Esophagus squamous epithelium (tissue), 5 donors: ENCODE measurements around the gene PSG1. TPM values are rescaled to one million over a fixed set of nuclear protein-coding genes. Genes with fewer than 3 reads are reported as not detected.

Source experiments
- DNase-seq: peaks from one replicate; lab custom pipeline; 2025; lab: John Stamatoyannopoulos, UW
- H3K27ac ChIP-seq, 4 donors: fragments of 200-600 bp; sonication (generic); one replicate each; pipeline ENCODE4 v1.5.1; 2016 to 2019; ENCODE audit warnings: mild to moderate bottlenecking in 1 of 4
- H3K27me3 ChIP-seq, 4 donors: fragments of 200-600 bp; sonication (generic); 1 replicate in 3 of 4; 2 replicates in 1 of 4; pipeline versions ENCODE4 v1.5.1 to v1.6.0; 2017 to 2021; ENCODE audit warnings: antibody characterized with exemption in 1 of 4
- H3K36me3 ChIP-seq, 3 donors: fragments of 200-600 bp; sonication (generic); one replicate each; pipeline ENCODE4 v1.5.1; 2016 to 2019
- H3K4me1 ChIP-seq, 3 donors: fragments of 200-600 bp; sonication (generic); one replicate each; pipeline ENCODE4 v1.5.1; 2017 to 2019
- H3K4me3 ChIP-seq, 4 donors: fragments of 200-600 bp; sonication (generic); 1 replicate in 3 of 4; 2 replicates in 1 of 4; pipeline ENCODE4 v1.5.1; 2016 to 2019; ENCODE audit warnings: mild to moderate bottlenecking in 2 of 4, moderate library complexity in 1 of 4
- H3K9me3 ChIP-seq, 3 donors: fragments of 200-600 bp; sonication (generic); one replicate each; pipeline ENCODE4 v1.5.1; 2016 to 2019
- POLR2A ChIP-seq, 4 donors: fragments of 450-650 bp; IDR thresholded peaks; one replicate each; pipeline ENCODE4 v1.6.1; 2017; ENCODE audit warnings: antibody characterized with exemption in 4 of 4, mild to moderate bottlenecking in 4 of 4, moderate library complexity in 3 of 4
- intact Hi-C: fragments of 100-400 bp; cut with DNase I; formaldehyde crosslinking; loops from one replicate; pipeline ENCODE4 v1.15.0; 2022
- total RNA-seq, 4 donors: library from RNA; depleted of rRNA; stranded (reverse); fragments of >200 nt; gene quantifications; one replicate each; pipeline ENCODE4 v1.1.0, GENCODE V29; 2016
- TF ChIP-seq, protein P1 (sequence below), 6 experiments: fragments of 450-650 bp in 4 of 6; fragments of 200-600 bp in 2 of 6; sonication (generic) in 2 of 6; IDR thresholded peaks; one replicate each; pipeline ENCODE4 v1.5.1; 2016 to 2019; ENCODE audit warnings: antibody characterized with exemption in 6 of 6, mild to moderate bottlenecking in 4 of 6, moderate library complexity in 4 of 6
- donor health status: DM: yes; HTN: yes; CAD: no.

The PSG1 gene
- total RNA-seq, 4 donors from 2014 or later, result not detected

DNA sequence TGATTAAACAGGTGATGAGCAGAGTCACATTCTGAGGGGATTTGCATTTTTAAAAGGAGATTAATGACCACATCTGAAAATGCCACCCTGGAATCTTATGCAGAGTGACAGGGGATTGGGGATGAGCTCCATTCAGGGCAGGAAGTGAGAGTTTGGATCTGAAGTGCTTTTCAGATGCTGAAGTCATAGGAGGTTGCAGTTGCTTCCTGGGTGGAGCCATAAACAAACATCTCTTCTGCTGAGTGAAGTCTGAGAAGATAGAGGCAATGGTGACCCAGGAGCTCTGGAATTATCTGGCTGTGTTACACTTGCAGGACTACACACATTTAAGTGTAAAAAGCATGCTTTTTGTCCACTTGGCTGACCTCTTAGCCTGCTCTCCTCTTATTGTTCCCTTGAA is 62.6 kb downstream of the PSG1 start:
- Histone ChIP-seq H3K4me1 (no peaks in the 10 kb centered on the region), H3K27ac (no peak overlapping the region), H3K4me3 (no peak overlapping the region), H3K9me3 (no peaks in the 10 kb centered on the region), H3K27me3 (no peaks in the 10 kb centered on the region), H3K36me3 (no peaks in the 10 kb centered on the region)
- no peak for TF ChIP-seq POLR2A (IDR thresholded peaks at IDR 0.05)
- TF ChIP-seq, protein P1, sequence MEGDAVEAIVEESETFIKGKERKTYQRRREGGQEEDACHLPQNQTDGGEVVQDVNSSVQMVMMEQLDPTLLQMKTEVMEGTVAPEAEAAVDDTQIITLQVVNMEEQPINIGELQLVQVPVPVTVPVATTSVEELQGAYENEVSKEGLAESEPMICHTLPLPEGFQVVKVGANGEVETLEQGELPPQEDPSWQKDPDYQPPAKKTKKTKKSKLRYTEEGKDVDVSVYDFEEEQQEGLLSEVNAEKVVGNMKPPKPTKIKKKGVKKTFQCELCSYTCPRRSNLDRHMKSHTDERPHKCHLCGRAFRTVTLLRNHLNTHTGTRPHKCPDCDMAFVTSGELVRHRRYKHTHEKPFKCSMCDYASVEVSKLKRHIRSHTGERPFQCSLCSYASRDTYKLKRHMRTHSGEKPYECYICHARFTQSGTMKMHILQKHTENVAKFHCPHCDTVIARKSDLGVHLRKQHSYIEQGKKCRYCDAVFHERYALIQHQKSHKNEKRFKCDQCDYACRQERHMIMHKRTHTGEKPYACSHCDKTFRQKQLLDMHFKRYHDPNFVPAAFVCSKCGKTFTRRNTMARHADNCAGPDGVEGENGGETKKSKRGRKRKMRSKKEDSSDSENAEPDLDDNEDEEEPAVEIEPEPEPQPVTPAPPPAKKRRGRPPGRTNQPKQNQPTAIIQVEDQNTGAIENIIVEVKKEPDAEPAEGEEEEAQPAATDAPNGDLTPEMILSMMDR (IDR thresholded peaks at IDR 0.05), result no peak
- intact Hi-C loops, result no loop called here
- no peak for DNase-seq

Other genes starting within 250 kb of the PSG1 start
- not detected for gene PSG3, start 139.2 kb downstream of the PSG1 start, total RNA-seq
- gene PSG8, start 114.0 kb downstream of the PSG1 start, total RNA-seq, result not detected
- not detected for gene PSG6, start 38.2 kb upstream of the PSG1 start, total RNA-seq
- gene PSG7, start 57.5 kb upstream of the PSG1 start, total RNA-seq, result not detected
- gene PSG11, start 146.8 kb upstream of the PSG1 start, total RNA-seq, result not detected
- not detected for gene PSG2, start 203.0 kb upstream of the PSG1 start, total RNA-seq